NCI-H146 treated with DMSO at 0.1 percent for 48 hours (cell line): ENCODE measurements around the gene LRGUK.
"Not testable (repeated sequence)": the region's sequence is repeated elsewhere in the genome, so short reads cannot be mapped to it uniquely, and the experiment has no call there.

Experiments used
- DNase-seq: peaks from one replicate; lab custom pipeline; 2025; ENCODE audit not compliant: unreplicated experiment; lab: John Stamatoyannopoulos, UW

Gene LRGUK

GRCh38 chr7:134126966-134127848 is at the start of gene LRGUK:
TSS of gene LRGUK (plus strand) at chr7:134127340. CDS start at chr7:134127368, 28 bp downstream.
- DNase-seq: peak; percentile 54

GRCh38 chr7:134077560-134077959 is 49.6 kb upstream of the LRGUK start:
- DNase-seq: not testable (repeated sequence)

GRCh38 chr7:134078991-134079390 is 48.1 kb upstream of the LRGUK start:
- DNase-seq: no peak

GRCh38 chr7:134081695-134082094 is 45.4 kb upstream of the LRGUK start:
- DNase-seq: no peak

GRCh38 chr7:134083766-134084487 is 43.2 kb upstream of the LRGUK start:
- DNase-seq: no peak

GRCh38 chr7:134084488-134085144 is 42.5 kb upstream of the LRGUK start:
- DNase-seq: no peak

GRCh38 chr7:134085311-134085710 is 41.8 kb upstream of the LRGUK start:
- no peak for DNase-seq

- no peak for DNase-seq
Observed at GRCh38 chr7:134086998-134087735, 40.0 kb upstream of the LRGUK start.

GRCh38 chr7:134088199-134088598 is 38.9 kb upstream of the LRGUK start:
- no peak for DNase-seq

GRCh38 chr7:134089446-134089845 is 37.7 kb upstream of the LRGUK start:
- DNase-seq: no peak

GRCh38 chr7:134098072-134098471 is 29.1 kb upstream of the LRGUK start:
- DNase-seq: no peak

- no peak for DNase-seq
Observed at GRCh38 chr7:134101716-134102115, 25.4 kb upstream of the LRGUK start.

GRCh38 chr7:134104166-134104565 is 23.0 kb upstream of the LRGUK start:
- no peak for DNase-seq

- no peak for DNase-seq
Observed at GRCh38 chr7:134105841-134106240, 21.3 kb upstream of the LRGUK start.

GRCh38 chr7:134108802-134109201 is 18.3 kb upstream of the LRGUK start:
- no peak for DNase-seq

GRCh38 chr7:134113655-134114054 is 13.5 kb upstream of the LRGUK start:
- no peak for DNase-seq

- DNase-seq: no peak
Observed at GRCh38 chr7:134114992-134115391, 12.1 kb upstream of the LRGUK start.

- no peak for DNase-seq
Observed at GRCh38 chr7:134120405-134120804, 6.7 kb upstream of the LRGUK start.

GRCh38 chr7:134121632-134122139 is 5.5 kb upstream of the LRGUK start:
- no peak for DNase-seq

- no peak for DNase-seq
Observed at GRCh38 chr7:134122980-134123379, 4.2 kb upstream of the LRGUK start.

- DNase-seq: no peak
Observed at GRCh38 chr7:134126146-134126545, 994 bp upstream of the LRGUK start.
